Kidney (tissue), 14 donors: ENCODE measurements around the gene PIEZO2. TPM values are rescaled to one million over a fixed set of nuclear protein-coding genes. Genes with fewer than 3 reads are reported as not detected.

Source experiments
- DNase-seq, 5 donors: peaks; one replicate each; pipeline ENCODE4 v3.0.0-alpha.2; 2013 to 2020
- FAIRE-seq: peaks from 2 replicates; lab custom pipeline; 2012; peaks lifted over from hg19 to GRCh38; lab: Jason Lieb, UNC
- H3K27ac ChIP-seq, 2 donors: one replicate each; pipeline ENCODE4 v1.7.0; 2013; ENCODE audit warnings: low read depth in 2 of 2, low read length in 2 of 2, inconsistent platforms in 1 of 2
- H3K27me3 ChIP-seq: one replicate; pipeline ENCODE4 v1.7.1; 2013; ENCODE audit warnings: low read length, inconsistent platforms; ENCODE audit not compliant: control insufficient read depth, insufficient read depth
- H3K36me3 ChIP-seq, 3 donors: one replicate each; pipeline versions ENCODE4 v1.7.0 to v1.7.1; 2013; ENCODE audit warnings: low read length in 3 of 3, control low read depth in 1 of 3, inconsistent platforms in 1 of 3; ENCODE audit not compliant: insufficient read depth in 3 of 3, control insufficient read depth in 2 of 3
- H3K4me1 ChIP-seq, 3 donors: one replicate each; pipeline versions ENCODE4 v1.7.0 to v1.7.1; 2013; ENCODE audit warnings: low read length in 3 of 3, inconsistent platforms in 1 of 3, low read depth in 1 of 3; ENCODE audit not compliant: control insufficient read depth in 2 of 3, insufficient read depth in 2 of 3
- H3K4me3 ChIP-seq, 3 donors: one replicate each; pipeline versions ENCODE4 v1.7.0 to v1.8.1; 2013; ENCODE audit warnings: low read length in 3 of 3, control low read depth in 1 of 3, inconsistent platforms in 1 of 3
- H3K9ac ChIP-seq, 3 donors: one replicate each; pipeline versions ENCODE4 v1.7.0 to v1.7.1; 2013; ENCODE audit warnings: low read length in 3 of 3, control low read depth in 1 of 3, inconsistent platforms in 1 of 3
- H3K9me3 ChIP-seq, 3 donors: one replicate each; pipeline versions ENCODE4 v1.7.0 to v1.7.1; 2013; ENCODE audit warnings: low read length in 3 of 3, control low read depth in 1 of 3, inconsistent platforms in 1 of 3; ENCODE audit not compliant: control insufficient read depth in 2 of 3, insufficient read depth in 1 of 3
- intact Hi-C: fragments of 100-400 bp; cut with DNase I; formaldehyde crosslinking; loops from one replicate; pipeline ENCODE4 v1.11.1; 2022
- polyA plus RNA-seq: library from polyadenylated mRNA; stranded (reverse); fragments of 350-450 nt; fragmentation: Illumina TruSeq; extraction: RNeasy Lipid Tissue Mini Kit (QIAGEN cat#74804); gene quantifications from one replicate; pipeline ENCODE4 v1.2.3, GENCODE V29; 2014; ENCODE audit warnings: low read depth, low replicate concordance; ENCODE audit not compliant: insufficient read depth
- total RNA-seq: library from RNA; stranded (reverse); fragmentation: NEBNext Ultra II Directional; extraction: Animal tissue kit (Norgen Biotek cat#: 25700); gene quantifications from one replicate; pipeline ENCODE4 v1.2.1, GENCODE V29; 2021
- TF ChIP-seq, protein P1 (sequence below): IDR thresholded peaks from 3 replicates; pipeline ENCODE4 v1.5.1; 2012; ENCODE audit warnings: mild to moderate bottlenecking, moderate library complexity, borderline replicate concordance; ENCODE audit not compliant: insufficient read depth; ENCODE audit errors: extremely low read depth
- donor health status: control.
- donor health status: control.
- donor health status: control.
- donor health status: control.
- donor health status: control.
- donor health status: DM: yes; HTN: yes; CAD: no.
- donor health status: Normal renal cell carcinoma (clear cell type).

Gene PIEZO2
- total and polyA plus RNA-seq, 2 donors from 2014 or later, result 1.1 to 4.1 TPM

DNA sequence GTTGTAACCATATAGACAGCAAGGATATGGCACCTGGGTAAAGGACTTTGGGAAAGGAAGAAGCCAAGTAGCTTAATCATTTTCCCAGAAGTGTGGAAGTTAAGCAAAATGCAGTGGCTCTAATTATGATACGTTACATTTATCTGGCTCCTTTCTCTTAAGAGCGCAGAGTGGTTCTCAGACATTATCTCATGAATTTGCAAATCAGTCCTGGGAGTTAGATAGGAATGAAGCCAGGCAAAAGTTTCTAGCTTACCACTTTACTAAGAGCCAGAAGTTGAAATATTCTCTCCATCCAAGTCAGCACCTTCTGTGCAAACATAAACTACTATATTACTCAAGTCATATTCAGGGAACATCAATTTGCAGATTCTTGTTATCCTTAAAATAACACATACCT is 10.9 kb upstream of the PIEZO2 start:
- Histone ChIP-seq H3K9me3 (no peaks in the 10 kb centered on the region), H3K27me3 (no peaks in the 10 kb centered on the region), H3K4me1 (no peaks in the 10 kb centered on the region), H3K9ac (no peak overlapping the region), H3K27ac (no peak overlapping the region), H3K4me3 (no peak overlapping the region), H3K36me3 (no peaks in the 10 kb centered on the region)
- TF ChIP-seq, protein P1, sequence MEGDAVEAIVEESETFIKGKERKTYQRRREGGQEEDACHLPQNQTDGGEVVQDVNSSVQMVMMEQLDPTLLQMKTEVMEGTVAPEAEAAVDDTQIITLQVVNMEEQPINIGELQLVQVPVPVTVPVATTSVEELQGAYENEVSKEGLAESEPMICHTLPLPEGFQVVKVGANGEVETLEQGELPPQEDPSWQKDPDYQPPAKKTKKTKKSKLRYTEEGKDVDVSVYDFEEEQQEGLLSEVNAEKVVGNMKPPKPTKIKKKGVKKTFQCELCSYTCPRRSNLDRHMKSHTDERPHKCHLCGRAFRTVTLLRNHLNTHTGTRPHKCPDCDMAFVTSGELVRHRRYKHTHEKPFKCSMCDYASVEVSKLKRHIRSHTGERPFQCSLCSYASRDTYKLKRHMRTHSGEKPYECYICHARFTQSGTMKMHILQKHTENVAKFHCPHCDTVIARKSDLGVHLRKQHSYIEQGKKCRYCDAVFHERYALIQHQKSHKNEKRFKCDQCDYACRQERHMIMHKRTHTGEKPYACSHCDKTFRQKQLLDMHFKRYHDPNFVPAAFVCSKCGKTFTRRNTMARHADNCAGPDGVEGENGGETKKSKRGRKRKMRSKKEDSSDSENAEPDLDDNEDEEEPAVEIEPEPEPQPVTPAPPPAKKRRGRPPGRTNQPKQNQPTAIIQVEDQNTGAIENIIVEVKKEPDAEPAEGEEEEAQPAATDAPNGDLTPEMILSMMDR, result no peak
- FAIRE-seq (no peak), DNase-seq (no peak)
- intact Hi-C loops, result no loop called here

- H3K9me3 ChIP-seq, result no peaks in the 10 kb centered on the region
- intact Hi-C loops, result no loop called here
- DNase-seq (no peak), FAIRE-seq (no peak)
- no peaks in the 10 kb centered on the region for H3K4me1 ChIP-seq
- H3K27ac ChIP-seq, result no peak overlapping the region
- no peak overlapping the region for H3K9ac ChIP-seq
- H3K4me3 ChIP-seq, result no peak overlapping the region
- no peaks in the 10 kb centered on the region for H3K27me3 ChIP-seq
- no peaks in the 10 kb centered on the region for H3K36me3 ChIP-seq
- TF ChIP-seq, protein P1, result no peak
Measured at GRCh38 chr18:11159844-11160243, 10.5 kb upstream of the PIEZO2 start.

GRCh38 chr18:11156978-11157377 is 7.6 kb upstream of the PIEZO2 start:
- TF ChIP-seq, protein P1, result no peak
- FAIRE-seq (no peak), DNase-seq (no peak)
- Histone ChIP-seq H3K36me3 (no peaks in the 10 kb centered on the region), H3K4me3 (no peak overlapping the region), H3K9ac (no peak overlapping the region), H3K27ac (no peak overlapping the region), H3K9me3 (no peaks in the 10 kb centered on the region), H3K27me3 (no peaks in the 10 kb centered on the region), H3K4me1 (no peaks in the 10 kb centered on the region)
- intact Hi-C loops, result no loop called here
